DND-41 (cell line): ENCODE measurements around the gene SULT2B1.
"Not testable (repeated sequence)": the region's sequence is repeated elsewhere in the genome, so short reads cannot be mapped to it uniquely, and the experiment has no call there.

Experiments
- ATAC-seq: fragments of 200-7000 bp; cut with Tn5 transposase; 3 replicates; pipeline ENCODE4 v1.9.1; 2021; ENCODE audit warnings: low read depth; ENCODE audit not compliant: insufficient read depth
- DNase-seq: peaks from one replicate; pipeline ENCODE4 v3.0.0-alpha.2; 2020
- H2AFZ ChIP-seq: 2 replicates; pipeline ENCODE4 v1.6.0; 2012; ENCODE audit warnings: low read depth, low read length
- H3K27ac ChIP-seq: 2 replicates; pipeline ENCODE4 v1.5.1; 2012; ENCODE audit warnings: low read length, inconsistent platforms
- H3K27me3 ChIP-seq: fragments of 200-600 bp; sonication (generic); 2 replicates; pipeline ENCODE4 v1.6.0; 2012; ENCODE audit warnings: low read length, mild to moderate bottlenecking, inconsistent platforms; ENCODE audit not compliant: insufficient read depth, poor library complexity
- H3K36me3 ChIP-seq: 2 replicates; pipeline ENCODE4 v1.5.1; 2012; ENCODE audit warnings: low read length, inconsistent platforms; ENCODE audit not compliant: insufficient read depth
- H3K4me1 ChIP-seq: 2 replicates; pipeline ENCODE4 v1.5.1; 2012; ENCODE audit warnings: mild to moderate bottlenecking, low read length; ENCODE audit not compliant: insufficient read depth
- H3K4me2 ChIP-seq: 2 replicates; pipeline ENCODE4 v1.6.0; 2012; ENCODE audit warnings: mild to moderate bottlenecking, moderate library complexity, low read length, inconsistent platforms; ENCODE audit not compliant: insufficient read depth
- H3K4me3 ChIP-seq, 2 experiments: fragments of 200-600 bp in 1 of 2; shearing (Covaris generic) in 1 of 2; 2 replicates each; pipeline ENCODE4 v1.5.1; 2012 to 2016; ENCODE audit warnings: inconsistent platforms in 2 of 2, low read length in 2 of 2, mild to moderate bottlenecking in 2 of 2, low read depth in 1 of 2, moderate library complexity in 1 of 2
- H3K79me2 ChIP-seq: 2 replicates; pipeline ENCODE4 v1.6.0; 2012; ENCODE audit warnings: low read length, inconsistent platforms; ENCODE audit not compliant: insufficient read depth
- H3K9ac ChIP-seq: 2 replicates; pipeline ENCODE4 v1.6.0; 2012; ENCODE audit warnings: low read depth, mild to moderate bottlenecking, inconsistent platforms, low read length, moderate library complexity
- H3K9me3 ChIP-seq: 2 replicates; pipeline ENCODE4 v1.5.1; 2012; ENCODE audit warnings: low read length, moderate library complexity, mild to moderate bottlenecking, inconsistent platforms; ENCODE audit not compliant: insufficient read depth, severe bottlenecking
- H4K20me1 ChIP-seq: 2 replicates; pipeline ENCODE4 v1.6.0; 2012; ENCODE audit warnings: low read length; ENCODE audit not compliant: insufficient read depth
- EZH2 ChIP-seq: IDR thresholded peaks from 3 replicates; pipeline ENCODE4 v1.6.1; 2012; ENCODE audit warnings: borderline replicate concordance, low read depth, mild to moderate bottlenecking, moderate library complexity, low read length, inconsistent platforms; ENCODE audit not compliant: severe bottlenecking
- TF ChIP-seq, protein P1 (sequence below): IDR thresholded peaks from 2 replicates; pipeline ENCODE4 v1.5.1; 2012; ENCODE audit warnings: borderline replicate concordance, low read length, moderate library complexity, mild to moderate bottlenecking; ENCODE audit not compliant: poor library complexity, severe bottlenecking; ENCODE audit errors: extremely low read depth

The SULT2B1 gene

DNA sequence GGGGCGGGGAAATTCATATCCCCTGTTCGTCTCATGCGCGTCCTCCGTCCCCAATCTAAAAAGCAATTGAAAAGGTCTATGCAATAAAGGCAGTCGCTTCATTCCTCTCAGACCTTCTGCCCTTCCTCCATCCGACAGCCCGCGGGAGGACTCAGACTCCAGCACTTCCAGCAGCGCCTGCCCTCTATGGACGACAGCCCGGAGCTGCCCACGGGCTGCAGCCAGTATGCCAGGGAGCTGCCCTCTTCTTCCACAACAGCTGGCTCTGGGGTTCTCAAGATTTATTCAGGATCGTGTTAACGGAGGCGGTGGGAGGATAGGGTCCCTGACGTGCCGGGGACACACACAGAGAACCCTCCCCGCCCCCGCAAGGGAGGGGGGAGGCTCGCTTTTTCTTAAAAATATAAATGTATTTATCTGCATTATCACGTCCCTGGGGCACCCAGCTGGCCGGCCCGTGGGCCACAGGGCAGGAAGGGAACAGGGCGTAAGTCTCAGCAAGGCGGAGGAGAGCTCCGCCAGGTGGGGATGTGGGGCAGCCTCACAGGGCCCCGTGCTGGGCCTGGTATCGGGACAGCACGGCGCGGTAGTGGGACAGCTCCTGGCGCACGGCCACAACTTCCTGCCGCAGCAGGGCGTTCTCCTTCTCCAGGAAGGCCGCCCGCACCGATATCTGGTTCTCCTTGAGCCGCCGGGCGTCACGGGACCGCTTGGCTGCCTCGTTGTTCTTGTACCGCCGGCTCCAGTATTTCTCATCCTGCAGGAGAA is 78.5 kb downstream of the SULT2B1 start:
- Histone ChIP-seq H2AFZ (no peak overlapping the region), H3K4me2 (no peak overlapping the region), H3K9me3 (no peaks in the 10 kb centered on the region), H3K36me3 (peaks cover 68% of the 10 kb centered on the region), H3K9ac (no peak overlapping the region), H3K4me1 (peaks cover 31% of the 10 kb centered on the region), H3K27ac (no peak overlapping the region), H3K79me2 (peaks cover 15% of the 10 kb centered on the region), H3K4me3 (no peak overlapping the region), H4K20me1 (peaks cover 8% of the 10 kb centered on the region), H3K27me3 (no peaks in the 10 kb centered on the region)
- ATAC-seq (no peak), DNase-seq (peak; percentile 8)
- no peak for TF ChIP-seq EZH2
- TF ChIP-seq, protein P1, sequence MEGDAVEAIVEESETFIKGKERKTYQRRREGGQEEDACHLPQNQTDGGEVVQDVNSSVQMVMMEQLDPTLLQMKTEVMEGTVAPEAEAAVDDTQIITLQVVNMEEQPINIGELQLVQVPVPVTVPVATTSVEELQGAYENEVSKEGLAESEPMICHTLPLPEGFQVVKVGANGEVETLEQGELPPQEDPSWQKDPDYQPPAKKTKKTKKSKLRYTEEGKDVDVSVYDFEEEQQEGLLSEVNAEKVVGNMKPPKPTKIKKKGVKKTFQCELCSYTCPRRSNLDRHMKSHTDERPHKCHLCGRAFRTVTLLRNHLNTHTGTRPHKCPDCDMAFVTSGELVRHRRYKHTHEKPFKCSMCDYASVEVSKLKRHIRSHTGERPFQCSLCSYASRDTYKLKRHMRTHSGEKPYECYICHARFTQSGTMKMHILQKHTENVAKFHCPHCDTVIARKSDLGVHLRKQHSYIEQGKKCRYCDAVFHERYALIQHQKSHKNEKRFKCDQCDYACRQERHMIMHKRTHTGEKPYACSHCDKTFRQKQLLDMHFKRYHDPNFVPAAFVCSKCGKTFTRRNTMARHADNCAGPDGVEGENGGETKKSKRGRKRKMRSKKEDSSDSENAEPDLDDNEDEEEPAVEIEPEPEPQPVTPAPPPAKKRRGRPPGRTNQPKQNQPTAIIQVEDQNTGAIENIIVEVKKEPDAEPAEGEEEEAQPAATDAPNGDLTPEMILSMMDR: no peak

DNA sequence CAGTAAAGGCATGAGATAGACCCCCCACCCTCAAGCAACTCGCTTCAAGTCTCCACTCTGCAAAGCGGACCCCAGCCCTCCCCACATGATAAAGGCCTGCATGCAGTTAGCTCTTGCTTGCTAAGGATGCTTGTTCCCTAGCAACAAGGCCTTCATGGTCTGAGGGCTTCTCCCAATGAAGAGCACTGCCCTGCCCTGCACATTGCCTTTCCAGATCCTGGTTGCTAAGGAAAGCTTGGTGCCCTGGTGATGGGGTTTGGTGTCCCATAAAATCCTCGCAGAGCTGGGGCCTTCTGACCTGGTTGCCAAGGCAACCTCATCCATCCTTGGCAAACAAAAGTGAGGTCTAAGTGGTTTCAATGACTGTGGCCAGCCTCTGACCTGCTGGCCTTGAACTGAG is 79.3 kb downstream of the SULT2B1 start:
- Histone ChIP-seq H3K4me1 (peaks cover 35% of the 10 kb centered on the region), H3K4me3 (no peak overlapping the region)

DNA sequence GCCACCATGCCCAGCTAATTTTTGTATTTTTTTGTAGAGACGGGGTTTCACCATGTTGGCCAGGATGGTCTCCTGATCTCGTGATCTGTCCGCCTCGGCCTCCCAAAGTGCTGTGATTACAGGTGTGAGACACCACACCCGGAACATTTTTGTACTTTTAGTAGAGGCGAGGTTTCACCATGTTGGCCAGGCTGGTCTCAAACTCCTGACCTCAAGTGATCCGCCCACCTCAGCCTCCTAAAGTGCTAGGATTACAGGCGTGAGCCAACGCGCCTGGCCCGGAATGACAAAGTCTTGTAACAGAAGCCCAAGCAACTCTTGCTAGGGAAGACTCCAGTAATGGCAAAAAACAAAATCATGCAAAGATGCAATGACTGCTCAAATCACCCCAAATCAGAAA is 80.3 kb downstream of the SULT2B1 start:
- H4K20me1 ChIP-seq: peaks cover 11% of the 10 kb centered on the region
- H3K9ac ChIP-seq, H3K4me3 ChIP-seq, H3K9me3 ChIP-seq, H3K27me3 ChIP-seq, H2AFZ ChIP-seq, ATAC-seq, DNase-seq, H3K4me2 ChIP-seq: not testable (repeated sequence)
- H3K36me3 ChIP-seq: peaks cover 54% of the 10 kb centered on the region
- peaks cover 18% of the 10 kb centered on the region for H3K79me2 ChIP-seq
- peaks cover 43% of the 10 kb centered on the region for H3K4me1 ChIP-seq
- H3K27ac ChIP-seq: peak overlapping the region; percentile 82

More for the DNA sequence above, 79.3 kb downstream of the SULT2B1 start:
- TF ChIP-seq EZH2: no peak
- TF ChIP-seq, protein P1: no peak
- Histone ChIP-seq H4K20me1 (peaks cover 8% of the 10 kb centered on the region), H3K27me3 (no peaks in the 10 kb centered on the region), H3K9ac (no peak overlapping the region), H3K4me2 (no peak overlapping the region), H3K79me2 (peaks cover 15% of the 10 kb centered on the region), H2AFZ (no peak overlapping the region), H3K27ac (no peak overlapping the region), H3K36me3 (peaks cover 61% of the 10 kb centered on the region), H3K9me3 (no peaks in the 10 kb centered on the region)
- DNase-seq (peak; percentile 8), ATAC-seq (no peak)

DNA sequence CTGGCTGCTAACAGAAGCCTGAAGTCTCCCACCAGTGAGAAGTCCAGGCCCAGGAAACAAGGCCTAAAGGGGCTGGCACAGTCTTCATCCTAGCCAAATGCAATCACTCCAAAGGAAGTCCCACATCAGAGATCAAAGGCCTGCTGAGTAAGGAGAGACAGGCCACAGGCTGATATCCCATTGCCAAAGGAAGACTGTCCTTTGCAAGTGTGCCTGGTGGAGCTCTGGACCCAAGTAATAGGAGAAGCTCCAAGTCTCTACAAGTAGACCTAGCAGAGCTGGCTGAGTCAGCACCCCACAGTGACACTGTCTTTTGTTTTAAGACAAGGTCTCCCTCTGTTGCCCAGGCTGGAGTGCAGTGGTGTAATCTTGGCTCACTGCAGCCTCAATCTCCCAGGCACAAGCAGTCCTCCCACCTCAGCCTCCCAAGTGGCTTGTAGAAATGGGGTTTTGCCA is 80.7 kb downstream of the SULT2B1 start:
- no peak overlapping the region for H2AFZ ChIP-seq
- no peaks in the 10 kb centered on the region for H3K9me3 ChIP-seq
- peaks cover 11% of the 10 kb centered on the region for H4K20me1 ChIP-seq
- peak overlapping the region; percentile 82 for H3K27ac ChIP-seq
- DNase-seq (no peak), ATAC-seq (no peak)
- H3K4me1 ChIP-seq: peaks cover 44% of the 10 kb centered on the region
- TF ChIP-seq EZH2: no peak
- TF ChIP-seq, protein P1: no peak
- no peaks in the 10 kb centered on the region for H3K27me3 ChIP-seq
- peak overlapping the region; percentile 14; the same call in 1 of the 2 replicates for H3K9ac ChIP-seq
- no peak overlapping the region for H3K4me3 ChIP-seq
- peaks cover 51% of the 10 kb centered on the region for H3K36me3 ChIP-seq
- H3K4me2 ChIP-seq: 0 out of 2 replicates have a peak overlapping the region, but pooled peaks have one; percentile 85
- H3K79me2 ChIP-seq: peaks cover 18% of the 10 kb centered on the region
